ENCODE data around the gene APBA2. TPM values are rescaled to one million over a fixed set of nuclear protein-coding genes. Genes with fewer than 3 reads are reported as not detected.

The APBA2 gene
- total RNA-seq, 3 donors from 2014 or later, result 0.64 to 6.9 (median 5.0) TPM

DNA sequence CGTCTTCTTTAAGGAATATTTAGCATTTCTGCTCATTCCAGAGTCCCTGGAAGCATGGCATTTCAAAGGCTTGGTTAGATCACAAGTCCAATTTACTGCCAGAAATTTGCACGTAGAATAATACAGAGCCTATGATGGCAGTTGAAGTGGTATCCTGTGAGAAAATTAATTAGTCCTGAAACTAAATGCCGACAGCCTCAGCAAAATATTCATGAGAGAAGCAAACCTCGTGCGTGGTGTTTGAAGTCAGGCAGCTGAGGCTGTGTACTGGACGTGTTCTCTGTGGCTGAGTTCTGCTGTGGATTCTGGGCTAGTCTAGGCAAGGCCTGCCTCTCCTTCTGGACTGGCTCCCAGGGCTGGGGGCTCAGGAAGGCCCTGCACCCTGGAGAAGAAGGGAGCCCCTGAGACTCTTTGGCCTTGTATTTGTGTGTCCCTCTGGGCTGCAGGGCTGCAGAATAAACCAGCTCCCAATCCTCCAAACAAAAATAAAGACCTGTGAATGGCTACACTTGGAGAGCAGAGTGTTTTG lies 106.6 kb downstream of the APBA2 start:
- no peaks in the 10 kb centered on the region for H3K4me1 ChIP-seq
- H3K9me3 ChIP-seq, result no peaks in the 10 kb centered on the region
- no peaks in the 10 kb centered on the region for H3K27me3 ChIP-seq
- H3K36me3 ChIP-seq, result no peaks in the 10 kb centered on the region
- TF ChIP-seq POLR2AphosphoS5 (IDR thresholded peaks at IDR 0.05), result no peak
- no peak for TF ChIP-seq POLR2A (IDR thresholded peaks at IDR 0.05)
- TF ChIP-seq, protein P1, sequence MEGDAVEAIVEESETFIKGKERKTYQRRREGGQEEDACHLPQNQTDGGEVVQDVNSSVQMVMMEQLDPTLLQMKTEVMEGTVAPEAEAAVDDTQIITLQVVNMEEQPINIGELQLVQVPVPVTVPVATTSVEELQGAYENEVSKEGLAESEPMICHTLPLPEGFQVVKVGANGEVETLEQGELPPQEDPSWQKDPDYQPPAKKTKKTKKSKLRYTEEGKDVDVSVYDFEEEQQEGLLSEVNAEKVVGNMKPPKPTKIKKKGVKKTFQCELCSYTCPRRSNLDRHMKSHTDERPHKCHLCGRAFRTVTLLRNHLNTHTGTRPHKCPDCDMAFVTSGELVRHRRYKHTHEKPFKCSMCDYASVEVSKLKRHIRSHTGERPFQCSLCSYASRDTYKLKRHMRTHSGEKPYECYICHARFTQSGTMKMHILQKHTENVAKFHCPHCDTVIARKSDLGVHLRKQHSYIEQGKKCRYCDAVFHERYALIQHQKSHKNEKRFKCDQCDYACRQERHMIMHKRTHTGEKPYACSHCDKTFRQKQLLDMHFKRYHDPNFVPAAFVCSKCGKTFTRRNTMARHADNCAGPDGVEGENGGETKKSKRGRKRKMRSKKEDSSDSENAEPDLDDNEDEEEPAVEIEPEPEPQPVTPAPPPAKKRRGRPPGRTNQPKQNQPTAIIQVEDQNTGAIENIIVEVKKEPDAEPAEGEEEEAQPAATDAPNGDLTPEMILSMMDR (IDR thresholded peaks at IDR 0.05), result no peak
- H3K4me3 ChIP-seq, result no peak overlapping the region
- H3K27ac ChIP-seq, result no peak overlapping the region
- DNase-seq (ENCODE audit: low spot score in 2 of 2), result no peak
- intact Hi-C loops (cut with DNase I; ENCODE audit: low total_unique reads), result no loop called here

- Histone ChIP-seq H3K4me1 (no peaks in the 10 kb centered on the region), H3K9me3 (no peaks in the 10 kb centered on the region), H3K27me3 (no peaks in the 10 kb centered on the region), H3K27ac (no peak overlapping the region), H3K4me3 (no peak overlapping the region), H3K36me3 (no peaks in the 10 kb centered on the region)
- TF ChIP-seq, protein P1 (IDR thresholded peaks at IDR 0.05), result no peak
- TF ChIP-seq POLR2A (IDR thresholded peaks at IDR 0.05), result no peak
- TF ChIP-seq POLR2AphosphoS5 (IDR thresholded peaks at IDR 0.05), result no peak
- no peak for DNase-seq (ENCODE audit: low spot score in 2 of 2)
- intact Hi-C loops (cut with DNase I; ENCODE audit: low total_unique reads), result no loop called here
Measured at GRCh38 chr15:28993051-28993719, 107.4 kb downstream of the APBA2 start.

DNA sequence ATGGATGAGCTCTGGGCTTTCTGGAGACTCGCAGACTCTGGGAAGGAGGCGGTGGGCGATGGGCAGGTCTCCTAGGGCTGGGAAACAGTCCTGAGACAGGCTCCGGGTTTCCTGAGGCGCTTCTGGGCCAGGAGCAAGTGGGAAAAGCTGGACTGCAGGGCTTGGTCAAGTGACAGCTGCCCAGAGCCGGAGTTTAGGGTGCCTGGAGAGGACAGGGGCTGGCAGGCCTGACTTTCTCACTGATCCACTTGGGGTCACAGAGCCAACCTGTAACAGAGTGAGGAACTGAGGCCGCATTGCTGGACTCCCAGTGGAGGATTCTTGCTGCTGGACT lies 107.9 kb downstream of the APBA2 start:
- Histone ChIP-seq H3K36me3 (no peaks in the 10 kb centered on the region), H3K27ac (no peak overlapping the region), H3K9me3 (no peaks in the 10 kb centered on the region), H3K27me3 (no peaks in the 10 kb centered on the region), H3K4me1 (no peaks in the 10 kb centered on the region), H3K4me3 (no peak overlapping the region)
- intact Hi-C loops (cut with DNase I; ENCODE audit: low total_unique reads), result no loop called here
- TF ChIP-seq, protein P1 (IDR thresholded peaks at IDR 0.05), result no peak
- no peak for TF ChIP-seq POLR2AphosphoS5 (IDR thresholded peaks at IDR 0.05)
- TF ChIP-seq POLR2A (IDR thresholded peaks at IDR 0.05), result no peak
- no peak for DNase-seq (ENCODE audit: low spot score in 2 of 2)

GRCh38 chr15:28994142-28994830 lies 108.5 kb downstream of the APBA2 start:
- TF ChIP-seq POLR2AphosphoS5 (IDR thresholded peaks at IDR 0.05) (no peak), POLR2A (IDR thresholded peaks at IDR 0.05) (no peak)
- TF ChIP-seq, protein P1 (IDR thresholded peaks at IDR 0.05), result no peak
- no peak for DNase-seq (ENCODE audit: low spot score in 2 of 2)
- Histone ChIP-seq H3K27ac (no peak overlapping the region), H3K27me3 (no peaks in the 10 kb centered on the region), H3K36me3 (no peaks in the 10 kb centered on the region), H3K4me3 (no peak overlapping the region), H3K9me3 (no peaks in the 10 kb centered on the region), H3K4me1 (no peaks in the 10 kb centered on the region)
- intact Hi-C loops (cut with DNase I; ENCODE audit: low total_unique reads), result no loop called here
